Mucosa of stomach (tissue), 1 donor: ENCODE data around the gene INPP5B.

Source experiments
- H3K27me3 ChIP-seq: one replicate; pipeline ENCODE4 v1.7.0; 2013; ENCODE audit warnings: mild to moderate bottlenecking, low read length; ENCODE audit not compliant: control insufficient read depth, insufficient read depth
- H3K36me3 ChIP-seq: one replicate; pipeline ENCODE4 v1.7.0; 2013; ENCODE audit warnings: low read length; ENCODE audit not compliant: control insufficient read depth, insufficient read depth
- H3K4me1 ChIP-seq: one replicate; pipeline ENCODE4 v1.7.0; 2013; ENCODE audit warnings: mild to moderate bottlenecking, low read length; ENCODE audit not compliant: control insufficient read depth, insufficient read depth
- H3K4me3 ChIP-seq: one replicate; pipeline ENCODE4 v1.7.0; 2013; ENCODE audit warnings: low read length
- H3K9ac ChIP-seq: one replicate; pipeline ENCODE4 v1.7.0; 2013; ENCODE audit warnings: mild to moderate bottlenecking, low read length, moderate library complexity
- H3K9me3 ChIP-seq: one replicate; pipeline ENCODE4 v1.7.0; 2013; ENCODE audit warnings: mild to moderate bottlenecking, low read length, moderate library complexity; ENCODE audit not compliant: control insufficient read depth
- donor health status: Pancreatic carcinoma.

The INPP5B gene

GRCh38 chr1:37958690-37959089 lies 11.8 kb upstream of the INPP5B start:
- no peak overlapping the region for H3K9ac ChIP-seq
- no peak overlapping the region for H3K4me3 ChIP-seq
- no peaks in the 10 kb centered on the region for H3K9me3 ChIP-seq
- no peaks in the 10 kb centered on the region for H3K4me1 ChIP-seq
- H3K27me3 ChIP-seq: no peaks in the 10 kb centered on the region
- H3K36me3 ChIP-seq: no peaks in the 10 kb centered on the region

- no peaks in the 10 kb centered on the region for H3K27me3 ChIP-seq
- no peaks in the 10 kb centered on the region for H3K36me3 ChIP-seq
- no peak overlapping the region for H3K9ac ChIP-seq
- H3K9me3 ChIP-seq: no peaks in the 10 kb centered on the region
- H3K4me1 ChIP-seq: no peaks in the 10 kb centered on the region
- no peak overlapping the region for H3K4me3 ChIP-seq
Measured at GRCh38 chr1:37955685-37956084, 8.8 kb upstream of the INPP5B start.

GRCh38 chr1:37954316-37954971 lies 7.6 kb upstream of the INPP5B start:
- no peaks in the 10 kb centered on the region for H3K4me1 ChIP-seq
- H3K36me3 ChIP-seq: no peaks in the 10 kb centered on the region
- no peak overlapping the region for H3K4me3 ChIP-seq
- H3K27me3 ChIP-seq: no peaks in the 10 kb centered on the region
- H3K9ac ChIP-seq: no peak overlapping the region
- no peaks in the 10 kb centered on the region for H3K9me3 ChIP-seq

GRCh38 chr1:37952738-37953137 lies 5.9 kb upstream of the INPP5B start:
- Histone ChIP-seq H3K9ac (no peak overlapping the region), H3K4me1 (no peaks in the 10 kb centered on the region), H3K9me3 (no peaks in the 10 kb centered on the region), H3K4me3 (no peak overlapping the region), H3K27me3 (no peaks in the 10 kb centered on the region), H3K36me3 (no peaks in the 10 kb centered on the region)

- peaks cover 6% of the 10 kb centered on the region for H3K4me1 ChIP-seq
- H3K36me3 ChIP-seq: no peaks in the 10 kb centered on the region
- no peaks in the 10 kb centered on the region for H3K9me3 ChIP-seq
- no peaks in the 10 kb centered on the region for H3K27me3 ChIP-seq
- H3K4me3 ChIP-seq: no peak overlapping the region
- no peak overlapping the region for H3K9ac ChIP-seq
Measured at GRCh38 chr1:37951783-37952624, 5.2 kb upstream of the INPP5B start.

GRCh38 chr1:37951041-37951782 lies 4.4 kb upstream of the INPP5B start:
- Histone ChIP-seq H3K36me3 (no peaks in the 10 kb centered on the region), H3K27me3 (no peaks in the 10 kb centered on the region), H3K9me3 (no peaks in the 10 kb centered on the region), H3K4me1 (peaks cover 10% of the 10 kb centered on the region), H3K4me3 (no peak overlapping the region), H3K9ac (no peak overlapping the region)

GRCh38 chr1:37949524-37950152 lies 2.8 kb upstream of the INPP5B start:
- H3K4me3 ChIP-seq: no peak overlapping the region
- H3K4me1 ChIP-seq: peaks cover 17% of the 10 kb centered on the region
- no peaks in the 10 kb centered on the region for H3K9me3 ChIP-seq
- H3K9ac ChIP-seq: no peak overlapping the region
- no peaks in the 10 kb centered on the region for H3K27me3 ChIP-seq
- H3K36me3 ChIP-seq: no peaks in the 10 kb centered on the region

GRCh38 chr1:37948841-37949240 lies 2.0 kb upstream of the INPP5B start:
- Histone ChIP-seq H3K27me3 (no peaks in the 10 kb centered on the region), H3K36me3 (no peaks in the 10 kb centered on the region), H3K9me3 (no peaks in the 10 kb centered on the region), H3K4me1 (peaks cover 17% of the 10 kb centered on the region), H3K4me3 (no peak overlapping the region), H3K9ac (no peak overlapping the region)

GRCh38 chr1:37948166-37948565 lies 1.3 kb upstream of the INPP5B start:
- Histone ChIP-seq H3K27me3 (no peaks in the 10 kb centered on the region), H3K36me3 (no peaks in the 10 kb centered on the region), H3K4me1 (peaks cover 17% of the 10 kb centered on the region), H3K9ac (no peak overlapping the region), H3K4me3 (no peak overlapping the region), H3K9me3 (no peaks in the 10 kb centered on the region)

- no peaks in the 10 kb centered on the region for H3K9me3 ChIP-seq
- no peak overlapping the region for H3K4me3 ChIP-seq
- H3K36me3 ChIP-seq: no peaks in the 10 kb centered on the region
- H3K9ac ChIP-seq: no peak overlapping the region
- H3K4me1 ChIP-seq: peaks cover 17% of the 10 kb centered on the region
- H3K27me3 ChIP-seq: no peaks in the 10 kb centered on the region
Measured at GRCh38 chr1:37947364-37947763, 511 bp upstream of the INPP5B start.

GRCh38 chr1:37945743-37946702 lies 830 bp downstream of the INPP5B start:
- no peaks in the 10 kb centered on the region for H3K27me3 ChIP-seq
- peaks cover 3% of the 10 kb centered on the region for H3K36me3 ChIP-seq

More at GRCh38 chr1:37945743-37946702, 830 bp downstream of the INPP5B start:
- Histone ChIP-seq H3K4me1 (peaks cover 19% of the 10 kb centered on the region), H3K9me3 (no peaks in the 10 kb centered on the region), H3K9ac (peak overlapping the region; percentile 90), H3K4me3 (peak overlapping the region; percentile 89)
